NB4 (cell line): Measurements from ENCODE around the gene OR2V2.

Experiments
- MYC ChIP-seq: IDR thresholded peaks from 2 replicates; pipeline ENCODE4 v1.6.1; 2011; ENCODE audit warnings: low read depth, low read length
- POLR2A ChIP-seq: IDR thresholded peaks from 2 replicates; pipeline ENCODE4 v1.6.1; 2011; ENCODE audit warnings: mild to moderate bottlenecking; ENCODE audit not compliant: insufficient read length; ENCODE audit errors: extremely low read depth
- TF ChIP-seq, protein P1 (sequence below): IDR thresholded peaks from one replicate; pipeline ENCODE4 v1.5.1; 2012; ENCODE audit warnings: low read depth, low read length
- TF ChIP-seq, protein P2 (sequence below): IDR thresholded peaks from 2 replicates; pipeline ENCODE4 v1.6.1; 2011; ENCODE audit warnings: low read depth, low read length

DNA sequence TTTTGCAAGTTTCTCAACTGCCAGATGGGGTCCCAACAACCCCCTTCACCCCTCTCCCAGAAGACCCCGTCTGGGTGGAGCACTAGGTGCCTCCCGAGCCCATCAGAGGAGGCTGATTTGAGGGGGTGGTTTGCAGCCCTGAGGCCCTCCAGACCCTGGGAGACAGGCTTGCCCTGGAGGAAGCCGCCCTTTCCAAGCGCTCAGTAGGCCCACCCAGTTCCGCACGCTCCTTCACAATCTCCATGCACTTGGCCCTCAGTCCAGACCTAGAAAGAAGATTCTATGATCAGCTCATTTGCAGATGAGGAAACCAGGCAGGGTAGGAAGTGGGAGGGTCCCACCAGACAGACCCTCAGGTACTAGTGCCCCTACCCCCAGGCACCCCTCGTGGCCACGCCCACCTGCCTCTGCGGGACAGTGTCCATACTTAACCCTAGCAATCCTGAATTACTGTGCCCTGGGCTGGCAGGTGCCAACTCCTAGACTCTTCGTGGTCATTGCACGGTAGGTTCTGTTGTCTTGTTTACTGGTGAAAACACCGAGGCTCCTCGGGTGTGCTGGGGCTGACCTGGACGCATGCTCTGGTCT lies 38.7 kb upstream of the OR2V2 start:
- TF ChIP-seq, protein P1, sequence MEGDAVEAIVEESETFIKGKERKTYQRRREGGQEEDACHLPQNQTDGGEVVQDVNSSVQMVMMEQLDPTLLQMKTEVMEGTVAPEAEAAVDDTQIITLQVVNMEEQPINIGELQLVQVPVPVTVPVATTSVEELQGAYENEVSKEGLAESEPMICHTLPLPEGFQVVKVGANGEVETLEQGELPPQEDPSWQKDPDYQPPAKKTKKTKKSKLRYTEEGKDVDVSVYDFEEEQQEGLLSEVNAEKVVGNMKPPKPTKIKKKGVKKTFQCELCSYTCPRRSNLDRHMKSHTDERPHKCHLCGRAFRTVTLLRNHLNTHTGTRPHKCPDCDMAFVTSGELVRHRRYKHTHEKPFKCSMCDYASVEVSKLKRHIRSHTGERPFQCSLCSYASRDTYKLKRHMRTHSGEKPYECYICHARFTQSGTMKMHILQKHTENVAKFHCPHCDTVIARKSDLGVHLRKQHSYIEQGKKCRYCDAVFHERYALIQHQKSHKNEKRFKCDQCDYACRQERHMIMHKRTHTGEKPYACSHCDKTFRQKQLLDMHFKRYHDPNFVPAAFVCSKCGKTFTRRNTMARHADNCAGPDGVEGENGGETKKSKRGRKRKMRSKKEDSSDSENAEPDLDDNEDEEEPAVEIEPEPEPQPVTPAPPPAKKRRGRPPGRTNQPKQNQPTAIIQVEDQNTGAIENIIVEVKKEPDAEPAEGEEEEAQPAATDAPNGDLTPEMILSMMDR: no peak
- TF ChIP-seq MYC (no peak), POLR2A (no peak)
- TF ChIP-seq, protein P2, sequence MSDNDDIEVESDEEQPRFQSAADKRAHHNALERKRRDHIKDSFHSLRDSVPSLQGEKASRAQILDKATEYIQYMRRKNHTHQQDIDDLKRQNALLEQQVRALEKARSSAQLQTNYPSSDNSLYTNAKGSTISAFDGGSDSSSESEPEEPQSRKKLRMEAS: no peak
